K562 (cell line): Measurements from ENCODE around the gene RIMBP3C. TPM values are rescaled to one million over a fixed set of nuclear protein-coding genes. Genes with fewer than 3 reads are reported as not detected.
A peak's percentile ranks its signal among the peaks of the same experiment; 100 is the strongest.

Source experiments
- KDM4B ChIP-seq, 2 experiments: fragments of 450-650 bp in 1 of 2; sonication (generic) in 1 of 2; IDR thresholded peaks; 2 replicates each; pipeline ENCODE4 v1.6.1; 2016 to 2017; ENCODE audit warnings: borderline replicate concordance in 2 of 2, antibody characterized with exemption in 1 of 2, low read depth in 1 of 2, mild to moderate bottlenecking in 1 of 2
- RCOR1 ChIP-seq, 2 experiments: IDR thresholded peaks; 2 replicates each; pipeline ENCODE4 v1.6.1; 2012; ENCODE audit warnings: low read depth in 2 of 2, low read length in 2 of 2, borderline replicate concordance in 1 of 2, improper control_type of control experiment in 1 of 2
- SETDB1 ChIP-seq: IDR thresholded peaks from one replicate; pipeline ENCODE4 v1.6.1; 2012; ENCODE audit warnings: low read length, control low read depth, inconsistent platforms
- SNRNP70 ChIP-seq: fragments of 200-400 bp; formaldehyde crosslinking; optimal IDR thresholded peaks from 2 replicates; pipeline ENCODE3; 2017; ENCODE audit warnings: low read depth, low read length
- YY1 ChIP-seq, 3 experiments: IDR thresholded peaks; 2 replicates each; pipeline ENCODE4 v1.6.1; 2011; ENCODE audit warnings: low read length in 2 of 3, mild to moderate bottlenecking in 2 of 3, moderate library complexity in 2 of 3, borderline replicate concordance in 1 of 3, control low read depth in 1 of 3, low read depth in 1 of 3; ENCODE audit not compliant: insufficient read depth in 3 of 3, insufficient replicate concordance in 2 of 3, control insufficient read depth in 1 of 3, insufficient read length in 1 of 3; ENCODE audit errors: extremely low read depth in 1 of 3
- ZNF316 ChIP-seq: fragments of 450-650 bp; IDR thresholded peaks from 2 replicates; pipeline ENCODE4 v1.6.1; 2016
- ZNF764 ChIP-seq: fragments of 250-450 bp; sonication (Bioruptor Pico); IDR thresholded peaks from 2 replicates; pipeline ENCODE4 v1.4.0; 2020; ENCODE audit warnings: low read depth, mild to moderate bottlenecking, moderate library complexity
- polyA plus RNA-seq, 8 experiments: library from polyadenylated mRNA; depleted of rRNA in 4 of 8; stranded (reverse) in 5 of 8; unstranded in 3 of 8; fragments of >200 nt; fragmentation: Nextera tagmentation in 2 of 8; fragmentation: Illumina TruSeq in 1 of 8; extraction: Ambion mirVana in 2 of 8; extraction: Trizol in 1 of 8; gene quantifications; 2 replicates each; pipeline versions ENCODE4 v1.2.1 to v1.2.3, GENCODE V29; 2011 to 2014; ENCODE audit warnings: inconsistent platforms in 1 of 8, missing spikeins in 1 of 8
- total RNA-seq, 7 experiments: library from RNA; depleted of rRNA in 6 of 7; stranded (reverse); fragments of >200 nt in 6 of 7; fragmentation: Illumina TruSeq in 2 of 7; extraction: Trizol in 2 of 7; gene quantifications; 2 replicates each; pipeline versions ENCODE4 v1.2.1 to v1.2.3, GENCODE V29; 2011 to 2021; ENCODE audit warnings: low replicate concordance in 1 of 7
- TF ChIP-seq, protein P1 (sequence below): sonication (generic); formaldehyde crosslinking; IDR thresholded peaks from 2 replicates; pipeline ENCODE4 v1.8.0; 2023; ENCODE audit warnings: mild to moderate bottlenecking, missing genetic modification reagents
- TF ChIP-seq, protein P2 (sequence below), 3 experiments: IDR thresholded peaks in 2 of 3; conservative IDR thresholded peaks in 1 of 3; 2 replicates each; pipeline ENCODE4 v1.5.1; 2011 to 2012; ENCODE audit warnings: low read length in 3 of 3, mild to moderate bottlenecking in 3 of 3, control low read depth in 2 of 3, improper control_type of control experiment in 1 of 3, inconsistent platforms in 1 of 3, low read depth in 1 of 3, mixed read lengths in 1 of 3, moderate library complexity in 1 of 3; ENCODE audit not compliant: insufficient read depth in 2 of 3
- TF ChIP-seq, protein P3 (sequence below), 2 experiments: fragments of 450-650 bp; formaldehyde crosslinking in 1 of 2; IDR thresholded peaks; 2 replicates each; pipeline versions ENCODE4 v1.4.0 to v1.6.1; 2014 to 2020; ENCODE audit warnings: mild to moderate bottlenecking in 2 of 2, borderline replicate concordance in 1 of 2, low read depth in 1 of 2

The RIMBP3C gene
- total and polyA plus RNA-seq, 9 of the 15 experiments (the other 6 are each of a cell fraction or from before 2014, with no cell fraction given): 0.09 to 0.98 (median 0.17) TPM; not detected in 2

DNA sequence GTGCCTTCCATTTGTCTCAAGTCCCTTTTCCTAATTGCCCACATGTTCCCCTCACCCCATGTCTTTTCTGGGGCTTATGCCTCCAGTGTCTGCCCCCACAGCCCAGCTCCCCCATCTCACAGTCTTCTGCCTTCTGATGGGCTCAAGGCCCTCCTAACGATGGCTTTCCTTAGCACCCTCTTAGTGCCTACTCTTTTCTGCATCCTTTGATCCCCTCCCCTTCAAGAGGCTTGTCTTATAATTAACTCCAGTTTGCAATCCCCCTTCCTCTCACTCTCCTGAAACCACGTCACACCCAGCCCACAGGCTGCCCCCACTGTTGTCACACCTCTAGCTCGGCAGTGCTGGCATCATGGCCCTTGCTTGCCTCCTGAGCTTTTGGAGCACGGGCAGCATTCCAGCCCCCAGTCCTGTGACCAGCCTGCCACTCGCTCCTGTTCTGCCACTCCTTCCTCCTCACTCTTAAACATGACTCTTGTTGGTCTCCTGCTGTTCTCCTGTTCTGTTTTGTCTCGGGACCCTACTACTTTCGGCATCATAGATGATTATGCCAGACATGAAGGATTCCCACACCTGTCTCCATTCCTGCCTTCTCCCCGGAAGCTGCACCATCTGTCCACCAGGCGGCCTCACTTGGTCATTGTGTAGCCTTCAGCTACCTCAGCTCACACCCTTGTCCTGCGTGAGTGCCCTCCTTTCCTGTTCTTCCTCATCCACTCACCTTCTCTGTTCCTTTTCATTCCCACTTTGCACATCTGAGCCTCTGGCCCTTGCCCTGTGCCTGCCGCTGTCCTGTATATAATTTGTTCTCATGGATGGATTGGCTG lies 42.4 kb upstream of the RIMBP3C start (continued):
- TF ChIP-seq, protein P1, sequence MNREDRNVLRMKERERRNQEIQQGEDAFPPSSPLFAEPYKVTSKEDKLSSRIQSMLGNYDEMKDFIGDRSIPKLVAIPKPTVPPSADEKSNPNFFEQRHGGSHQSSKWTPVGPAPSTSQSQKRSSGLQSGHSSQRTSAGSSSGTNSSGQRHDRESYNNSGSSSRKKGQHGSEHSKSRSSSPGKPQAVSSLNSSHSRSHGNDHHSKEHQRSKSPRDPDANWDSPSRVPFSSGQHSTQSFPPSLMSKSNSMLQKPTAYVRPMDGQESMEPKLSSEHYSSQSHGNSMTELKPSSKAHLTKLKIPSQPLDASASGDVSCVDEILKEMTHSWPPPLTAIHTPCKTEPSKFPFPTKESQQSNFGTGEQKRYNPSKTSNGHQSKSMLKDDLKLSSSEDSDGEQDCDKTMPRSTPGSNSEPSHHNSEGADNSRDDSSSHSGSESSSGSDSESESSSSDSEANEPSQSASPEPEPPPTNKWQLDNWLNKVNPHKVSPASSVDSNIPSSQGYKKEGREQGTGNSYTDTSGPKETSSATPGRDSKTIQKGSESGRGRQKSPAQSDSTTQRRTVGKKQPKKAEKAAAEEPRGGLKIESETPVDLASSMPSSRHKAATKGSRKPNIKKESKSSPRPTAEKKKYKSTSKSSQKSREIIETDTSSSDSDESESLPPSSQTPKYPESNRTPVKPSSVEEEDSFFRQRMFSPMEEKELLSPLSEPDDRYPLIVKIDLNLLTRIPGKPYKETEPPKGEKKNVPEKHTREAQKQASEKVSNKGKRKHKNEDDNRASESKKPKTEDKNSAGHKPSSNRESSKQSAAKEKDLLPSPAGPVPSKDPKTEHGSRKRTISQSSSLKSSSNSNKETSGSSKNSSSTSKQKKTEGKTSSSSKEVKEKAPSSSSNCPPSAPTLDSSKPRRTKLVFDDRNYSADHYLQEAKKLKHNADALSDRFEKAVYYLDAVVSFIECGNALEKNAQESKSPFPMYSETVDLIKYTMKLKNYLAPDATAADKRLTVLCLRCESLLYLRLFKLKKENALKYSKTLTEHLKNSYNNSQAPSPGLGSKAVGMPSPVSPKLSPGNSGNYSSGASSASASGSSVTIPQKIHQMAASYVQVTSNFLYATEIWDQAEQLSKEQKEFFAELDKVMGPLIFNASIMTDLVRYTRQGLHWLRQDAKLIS (CRISPR knock-in tag): no peak
- TF ChIP-seq SNRNP70 (peak; percentile 48), RCOR1 (IDR thresholded peaks at IDR 0.05; ENCODE audit: borderline replicate concordance in 1 of 2, low read depth in 2 of 2, low read length in 2 of 2) (peak in 1 of 2 experiments; percentile 65; a peak in 1 of 4 replicates), YY1 (IDR thresholded peaks at IDR 0.05; ENCODE audit: borderline replicate concordance in 1 of 3, control insufficient read depth in 1 of 3, extremely low read depth in 1 of 3, insufficient read depth in 3 of 3, insufficient read length in 1 of 3, insufficient replicate concordance in 2 of 3, low read depth in 1 of 3, low read length in 2 of 3) (peak in 1 of 3 experiments; percentile 52), SETDB1 (peak; percentile 50), ZNF764 (CRISPR knock-in tag) (no peak), KDM4B (IDR thresholded peaks at IDR 0.05; ENCODE audit: borderline replicate concordance in 2 of 2, low read depth in 1 of 2) (no peak), ZNF316 (no peak)
- TF ChIP-seq, protein P2, sequence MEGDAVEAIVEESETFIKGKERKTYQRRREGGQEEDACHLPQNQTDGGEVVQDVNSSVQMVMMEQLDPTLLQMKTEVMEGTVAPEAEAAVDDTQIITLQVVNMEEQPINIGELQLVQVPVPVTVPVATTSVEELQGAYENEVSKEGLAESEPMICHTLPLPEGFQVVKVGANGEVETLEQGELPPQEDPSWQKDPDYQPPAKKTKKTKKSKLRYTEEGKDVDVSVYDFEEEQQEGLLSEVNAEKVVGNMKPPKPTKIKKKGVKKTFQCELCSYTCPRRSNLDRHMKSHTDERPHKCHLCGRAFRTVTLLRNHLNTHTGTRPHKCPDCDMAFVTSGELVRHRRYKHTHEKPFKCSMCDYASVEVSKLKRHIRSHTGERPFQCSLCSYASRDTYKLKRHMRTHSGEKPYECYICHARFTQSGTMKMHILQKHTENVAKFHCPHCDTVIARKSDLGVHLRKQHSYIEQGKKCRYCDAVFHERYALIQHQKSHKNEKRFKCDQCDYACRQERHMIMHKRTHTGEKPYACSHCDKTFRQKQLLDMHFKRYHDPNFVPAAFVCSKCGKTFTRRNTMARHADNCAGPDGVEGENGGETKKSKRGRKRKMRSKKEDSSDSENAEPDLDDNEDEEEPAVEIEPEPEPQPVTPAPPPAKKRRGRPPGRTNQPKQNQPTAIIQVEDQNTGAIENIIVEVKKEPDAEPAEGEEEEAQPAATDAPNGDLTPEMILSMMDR (IDR thresholded peaks at IDR 0.05 in 2 of 3, conservative IDR thresholded peaks at IDR 0.05 in 1 of 3; ENCODE audit: insufficient read depth in 2 of 3, low read depth in 1 of 3, low read length in 3 of 3): peak; percentile 96 to 100 (median 98)
- TF ChIP-seq, protein P3, sequence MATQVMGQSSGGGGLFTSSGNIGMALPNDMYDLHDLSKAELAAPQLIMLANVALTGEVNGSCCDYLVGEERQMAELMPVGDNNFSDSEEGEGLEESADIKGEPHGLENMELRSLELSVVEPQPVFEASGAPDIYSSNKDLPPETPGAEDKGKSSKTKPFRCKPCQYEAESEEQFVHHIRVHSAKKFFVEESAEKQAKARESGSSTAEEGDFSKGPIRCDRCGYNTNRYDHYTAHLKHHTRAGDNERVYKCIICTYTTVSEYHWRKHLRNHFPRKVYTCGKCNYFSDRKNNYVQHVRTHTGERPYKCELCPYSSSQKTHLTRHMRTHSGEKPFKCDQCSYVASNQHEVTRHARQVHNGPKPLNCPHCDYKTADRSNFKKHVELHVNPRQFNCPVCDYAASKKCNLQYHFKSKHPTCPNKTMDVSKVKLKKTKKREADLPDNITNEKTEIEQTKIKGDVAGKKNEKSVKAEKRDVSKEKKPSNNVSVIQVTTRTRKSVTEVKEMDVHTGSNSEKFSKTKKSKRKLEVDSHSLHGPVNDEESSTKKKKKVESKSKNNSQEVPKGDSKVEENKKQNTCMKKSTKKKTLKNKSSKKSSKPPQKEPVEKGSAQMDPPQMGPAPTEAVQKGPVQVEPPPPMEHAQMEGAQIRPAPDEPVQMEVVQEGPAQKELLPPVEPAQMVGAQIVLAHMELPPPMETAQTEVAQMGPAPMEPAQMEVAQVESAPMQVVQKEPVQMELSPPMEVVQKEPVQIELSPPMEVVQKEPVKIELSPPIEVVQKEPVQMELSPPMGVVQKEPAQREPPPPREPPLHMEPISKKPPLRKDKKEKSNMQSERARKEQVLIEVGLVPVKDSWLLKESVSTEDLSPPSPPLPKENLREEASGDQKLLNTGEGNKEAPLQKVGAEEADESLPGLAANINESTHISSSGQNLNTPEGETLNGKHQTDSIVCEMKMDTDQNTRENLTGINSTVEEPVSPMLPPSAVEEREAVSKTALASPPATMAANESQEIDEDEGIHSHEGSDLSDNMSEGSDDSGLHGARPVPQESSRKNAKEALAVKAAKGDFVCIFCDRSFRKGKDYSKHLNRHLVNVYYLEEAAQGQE (IDR thresholded peaks at IDR 0.05; ENCODE audit: borderline replicate concordance): no peak
- TF ChIP-seq, protein P3 (CRISPR knock-in tag; IDR thresholded peaks at IDR 0.05; ENCODE audit: low read depth): peak; percentile 23; the same call in 1 of the 2 replicates
